GM19463 (cell line): ENCODE results near the gene ZC2HC1B.

Source experiments
- ATAC-seq: cut with Tn5 transposase; IDR thresholded peaks from one replicate; pipeline ENCODE4 v1.9.1; 2021; ENCODE audit warnings: mild to moderate bottlenecking, moderate library complexity; ENCODE audit not compliant: unreplicated experiment

ZC2HC1B gene

DNA sequence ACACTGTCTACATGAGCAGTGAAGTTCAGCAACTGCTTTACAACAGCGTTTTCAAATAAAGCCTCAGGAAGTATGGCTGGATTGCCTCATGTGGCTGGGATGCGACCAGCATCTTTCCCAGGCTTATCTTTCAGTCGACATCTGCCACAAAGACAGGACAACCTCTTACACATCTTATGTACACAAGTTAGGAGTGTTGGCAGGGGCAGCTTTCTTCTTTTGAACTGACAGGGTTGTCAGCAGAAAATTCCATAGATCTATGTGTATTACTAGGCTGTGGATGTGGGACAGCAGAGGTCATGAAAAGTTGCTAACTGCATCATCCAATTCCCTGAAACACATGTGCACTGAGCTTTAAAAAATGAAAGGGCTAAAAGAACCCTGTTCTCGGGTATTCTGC is 95.7 kb downstream of the ZC2HC1B start:
- ATAC-seq: no peak

DNA sequence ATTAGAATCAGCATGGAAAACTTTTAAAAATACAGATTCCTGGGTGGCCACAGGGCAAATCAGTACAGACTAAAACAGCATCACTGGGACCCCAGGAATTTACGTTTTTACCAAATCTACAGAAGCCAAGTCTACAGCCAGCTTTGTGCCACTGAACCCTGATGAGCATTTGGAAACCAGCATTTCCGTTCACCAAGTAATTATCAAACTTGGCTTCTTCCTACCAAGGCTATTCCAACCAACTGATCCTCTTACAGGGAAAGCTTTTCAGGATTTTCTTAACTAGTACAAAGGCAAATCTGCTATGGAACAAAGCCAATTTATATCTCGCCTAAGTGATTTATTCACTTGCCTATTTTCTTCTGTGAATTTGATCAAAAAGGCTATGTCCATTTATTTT is 96.8 kb downstream of the ZC2HC1B start:
- no peak for ATAC-seq

DNA sequence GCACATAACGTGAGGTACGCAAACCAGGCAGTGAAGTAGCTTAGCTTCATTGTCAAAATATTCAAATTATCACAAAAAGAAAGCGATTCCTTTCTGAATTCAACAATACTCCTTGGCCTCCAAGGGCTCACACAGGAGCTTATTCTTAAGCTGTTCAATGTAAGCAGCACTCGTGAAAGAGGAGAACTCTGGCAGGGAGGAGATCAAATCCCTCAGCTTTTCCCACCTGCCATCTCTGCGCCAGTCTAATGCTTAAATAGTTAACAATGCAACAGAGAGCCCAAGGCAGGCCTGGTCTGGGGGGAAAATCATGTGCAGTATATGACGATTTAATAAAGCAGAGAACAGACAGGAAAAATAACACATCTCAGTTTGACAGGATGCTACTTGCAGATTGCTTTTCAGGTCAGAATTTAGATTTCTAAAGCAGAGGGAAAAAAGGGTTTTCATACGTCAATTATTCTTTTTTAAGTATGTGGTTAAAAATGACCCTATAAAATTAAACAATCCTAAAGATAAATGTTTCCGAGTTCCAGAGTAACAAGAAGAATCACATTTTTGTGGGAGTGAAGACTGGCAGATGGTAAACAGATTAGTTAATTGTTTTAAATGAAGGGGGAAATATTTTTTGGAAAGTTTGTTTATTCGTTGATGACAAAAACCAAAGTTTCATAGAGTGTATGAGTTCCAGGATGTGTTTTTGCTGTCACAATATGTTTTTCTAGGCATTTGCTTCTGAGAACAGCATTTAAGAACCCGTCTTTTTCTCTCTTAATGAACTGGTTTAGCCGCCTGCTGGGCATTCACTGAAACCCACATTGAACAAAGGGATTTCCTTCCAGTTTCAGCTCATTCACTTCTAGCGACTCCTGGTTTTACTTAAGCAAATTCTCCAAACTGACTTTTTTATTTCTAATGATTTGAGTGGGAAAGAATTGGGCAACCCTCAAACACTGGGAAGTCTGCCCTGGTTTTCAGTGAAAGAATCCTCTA is 97.9 kb downstream of the ZC2HC1B start:
- ATAC-seq: no peak

DNA sequence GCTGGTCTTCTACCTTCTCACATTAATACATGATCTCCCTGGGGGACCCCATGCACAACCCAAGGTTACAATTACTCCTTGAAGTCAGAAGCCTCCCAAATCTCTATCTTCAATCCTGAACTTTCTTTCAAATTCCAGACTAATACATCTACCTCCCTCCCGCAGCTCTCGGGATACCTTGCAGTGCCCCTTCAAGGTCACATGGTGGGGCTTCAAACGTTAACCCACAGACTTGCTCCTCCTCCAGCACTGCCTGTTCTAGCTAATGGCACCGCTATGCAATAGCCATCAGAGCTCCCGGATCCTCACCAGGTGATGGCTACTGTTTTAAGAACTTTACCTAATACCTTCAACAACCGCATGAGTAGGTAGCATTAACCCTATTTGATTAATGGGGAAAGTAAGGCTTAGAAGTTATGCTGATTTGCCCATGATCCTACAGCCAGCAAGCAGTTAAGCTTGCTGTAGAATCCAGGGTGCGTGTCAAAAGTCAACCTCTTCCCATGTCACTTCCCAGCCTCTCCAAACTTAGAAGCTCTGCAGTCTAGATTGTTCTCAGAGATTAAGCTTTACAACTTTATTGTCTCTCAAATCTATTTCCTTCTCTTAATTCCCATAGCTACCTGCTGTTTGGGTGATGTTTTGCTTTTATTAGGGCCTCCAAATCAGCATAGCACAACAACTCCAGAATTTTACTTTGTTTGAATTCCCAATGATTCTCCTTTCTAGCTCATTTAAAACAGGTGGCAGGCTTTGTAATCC is 99.1 kb downstream of the ZC2HC1B start:
- ATAC-seq: no peak

DNA sequence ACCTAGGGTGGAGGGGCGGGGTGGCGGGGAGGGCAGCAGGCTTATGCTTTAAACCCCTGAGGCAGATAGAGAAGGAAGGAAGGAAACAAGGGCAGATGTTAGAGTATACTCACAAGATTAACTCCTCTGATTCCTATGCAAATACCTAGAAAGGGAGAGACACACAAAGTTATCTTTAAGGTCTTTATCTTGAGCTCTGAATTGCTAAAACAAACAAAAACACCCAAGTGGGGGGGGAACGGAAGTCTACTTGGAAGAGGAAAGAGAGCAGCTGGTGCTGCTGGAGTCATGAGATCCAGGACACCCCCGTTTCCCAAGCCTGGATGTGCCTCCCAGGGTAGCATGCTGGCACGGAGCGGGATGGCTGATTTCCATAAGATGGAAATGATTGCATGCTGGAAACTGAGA is 100.4 kb downstream of the ZC2HC1B start:
- ATAC-seq: no peak

DNA sequence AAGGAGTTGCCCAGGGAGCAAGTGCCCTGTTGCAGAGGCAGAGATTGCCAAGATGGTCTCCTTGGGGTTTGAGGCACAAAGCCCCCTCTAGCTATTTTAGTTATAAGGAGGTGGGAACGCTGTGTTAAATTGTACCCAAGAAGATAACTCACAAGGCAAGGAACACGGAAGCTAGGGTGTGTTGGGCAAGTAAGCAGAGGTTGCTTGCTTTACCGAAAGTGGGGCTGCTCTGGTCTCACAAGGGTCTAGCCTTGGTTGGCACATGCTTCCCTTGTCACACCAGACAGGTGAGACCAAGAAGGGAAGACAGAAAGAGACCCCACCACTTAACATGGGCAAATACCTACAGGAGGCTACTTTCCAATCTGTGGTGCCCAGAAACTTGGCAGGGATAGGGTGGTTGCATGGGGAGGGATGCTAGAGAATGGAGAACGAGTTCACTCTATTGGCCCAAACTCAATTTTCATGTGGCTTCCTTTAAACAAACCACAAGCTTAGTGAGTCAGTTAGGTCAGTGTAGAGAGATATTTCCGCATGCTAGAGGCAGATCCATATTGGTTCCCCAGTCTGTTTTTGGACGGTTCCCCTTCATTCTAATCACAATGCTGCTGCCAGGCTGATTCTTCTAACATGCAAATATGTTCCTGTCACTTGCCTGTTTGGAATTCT is 101.4 kb downstream of the ZC2HC1B start:
- no peak for ATAC-seq

DNA sequence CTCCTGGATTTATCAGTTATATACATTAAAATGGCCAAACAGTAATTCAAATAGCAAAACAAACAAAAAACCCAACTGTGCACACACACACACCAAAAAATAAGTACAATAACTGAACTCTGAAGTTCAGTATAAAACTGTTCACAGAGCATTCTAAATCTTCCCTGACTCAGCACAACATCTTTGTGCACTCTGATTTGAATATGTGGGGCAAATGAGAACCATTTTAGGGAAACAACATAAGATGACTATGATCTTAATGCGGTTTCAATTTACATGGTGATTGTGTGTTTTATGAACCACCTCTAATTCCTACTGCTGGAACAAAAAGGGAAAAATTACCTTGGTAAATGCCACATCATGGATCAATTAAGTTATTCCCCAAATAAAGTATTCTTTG is 102.0 kb downstream of the ZC2HC1B start:
- no peak for ATAC-seq

DNA sequence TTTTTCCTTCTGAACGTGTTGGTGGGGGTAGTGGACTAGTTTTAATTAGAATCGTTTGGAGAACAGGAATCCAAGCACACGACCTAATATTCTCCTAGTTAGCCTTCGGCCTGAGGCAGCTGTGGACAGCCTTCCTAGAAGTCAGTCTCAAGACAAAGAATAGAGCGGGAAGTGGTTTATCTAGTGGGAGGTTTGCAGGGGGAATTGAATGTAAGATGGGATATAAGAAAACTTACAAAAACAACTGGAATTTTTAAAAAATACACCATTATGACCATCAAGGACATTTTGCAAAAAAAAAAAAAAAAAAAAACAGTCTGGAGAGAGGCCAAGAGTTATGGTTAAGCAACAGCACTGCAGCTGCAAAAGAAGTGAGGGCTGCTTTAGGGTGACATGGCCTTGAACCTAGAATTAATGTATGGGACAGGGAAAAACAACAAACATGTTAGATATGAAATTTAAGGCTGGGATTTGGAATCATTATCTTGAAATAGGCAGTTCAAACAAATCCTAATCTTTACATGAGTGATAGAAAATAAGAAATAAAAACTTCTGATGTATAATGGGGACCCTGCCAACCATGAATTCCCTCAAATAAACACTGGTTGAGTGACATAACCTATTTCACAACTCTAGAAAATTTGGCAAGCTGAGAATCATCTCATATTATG is 103.6 kb downstream of the ZC2HC1B start:
- no peak for ATAC-seq

GRCh38 chr6:143969077-143969476 is 104.8 kb downstream of the ZC2HC1B start:
- no peak for ATAC-seq

DNA sequence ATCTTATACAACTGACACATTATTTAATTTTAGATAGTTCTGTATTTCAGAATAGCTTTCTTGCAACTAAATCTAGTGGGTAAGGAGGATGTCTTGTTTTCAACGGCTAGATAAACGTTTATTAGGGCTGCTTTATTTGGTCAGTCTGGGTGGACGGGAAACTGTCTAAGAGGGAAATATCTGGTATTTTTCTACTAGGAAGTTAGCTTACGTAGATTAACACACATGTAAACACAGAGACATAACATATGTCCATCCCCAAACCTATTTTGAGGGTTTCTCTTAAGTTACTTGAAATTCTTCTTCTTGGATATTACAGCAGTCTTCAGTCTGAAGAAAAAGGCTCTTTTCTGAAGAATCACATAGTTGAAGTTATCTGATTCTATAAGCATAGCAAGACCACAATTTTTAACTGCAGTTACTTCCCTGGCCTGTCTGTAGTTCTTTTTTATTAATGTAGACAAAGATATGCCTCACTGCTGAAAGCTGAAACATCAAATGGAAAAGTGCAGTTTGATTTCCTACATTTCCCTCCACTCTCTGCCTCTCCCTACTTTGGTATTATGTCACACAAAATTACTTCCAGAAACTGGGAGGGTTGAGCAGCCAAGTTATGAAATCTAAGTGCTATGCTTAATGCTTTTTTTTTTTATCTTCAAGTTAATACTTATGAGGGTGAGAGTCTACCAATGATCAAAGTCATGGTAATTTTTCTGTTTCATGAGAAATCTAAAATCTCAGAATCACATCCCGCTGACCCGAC is 106.4 kb downstream of the ZC2HC1B start:
- ATAC-seq: no peak

DNA sequence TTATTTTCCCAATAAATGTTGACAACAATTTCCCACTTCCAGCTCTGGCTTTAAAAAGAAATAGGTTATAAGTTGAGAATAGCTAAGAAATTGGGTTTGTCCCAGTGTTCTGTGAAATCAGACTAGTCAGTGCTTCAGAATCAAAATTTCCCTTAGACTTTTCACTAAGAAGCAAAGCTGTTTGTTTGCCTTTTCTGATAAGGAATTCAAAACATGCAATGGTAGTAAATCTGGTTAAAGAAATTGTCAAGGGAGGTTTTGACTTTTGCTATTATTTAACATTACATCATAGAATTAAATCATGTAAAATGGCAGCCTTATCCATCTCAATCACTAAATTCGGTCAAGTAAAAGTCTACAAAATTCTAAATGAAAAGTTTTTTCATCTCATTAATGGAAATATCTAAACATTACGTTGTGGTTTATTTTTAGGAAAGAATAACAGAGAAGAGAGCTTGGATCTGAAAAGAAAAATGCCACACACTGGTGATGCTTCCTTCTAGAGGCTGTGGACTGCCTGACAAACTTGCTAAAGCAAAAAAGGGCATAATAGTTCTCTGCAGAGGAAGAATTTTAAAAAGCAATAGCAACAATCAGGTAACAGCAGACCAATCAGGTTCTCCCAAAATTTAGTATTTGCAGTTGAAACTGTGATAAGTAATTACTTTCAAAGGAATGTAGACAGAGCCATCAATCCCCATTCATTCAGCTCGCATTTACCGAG is 107.4 kb downstream of the ZC2HC1B start:
- ATAC-seq: no peak

DNA sequence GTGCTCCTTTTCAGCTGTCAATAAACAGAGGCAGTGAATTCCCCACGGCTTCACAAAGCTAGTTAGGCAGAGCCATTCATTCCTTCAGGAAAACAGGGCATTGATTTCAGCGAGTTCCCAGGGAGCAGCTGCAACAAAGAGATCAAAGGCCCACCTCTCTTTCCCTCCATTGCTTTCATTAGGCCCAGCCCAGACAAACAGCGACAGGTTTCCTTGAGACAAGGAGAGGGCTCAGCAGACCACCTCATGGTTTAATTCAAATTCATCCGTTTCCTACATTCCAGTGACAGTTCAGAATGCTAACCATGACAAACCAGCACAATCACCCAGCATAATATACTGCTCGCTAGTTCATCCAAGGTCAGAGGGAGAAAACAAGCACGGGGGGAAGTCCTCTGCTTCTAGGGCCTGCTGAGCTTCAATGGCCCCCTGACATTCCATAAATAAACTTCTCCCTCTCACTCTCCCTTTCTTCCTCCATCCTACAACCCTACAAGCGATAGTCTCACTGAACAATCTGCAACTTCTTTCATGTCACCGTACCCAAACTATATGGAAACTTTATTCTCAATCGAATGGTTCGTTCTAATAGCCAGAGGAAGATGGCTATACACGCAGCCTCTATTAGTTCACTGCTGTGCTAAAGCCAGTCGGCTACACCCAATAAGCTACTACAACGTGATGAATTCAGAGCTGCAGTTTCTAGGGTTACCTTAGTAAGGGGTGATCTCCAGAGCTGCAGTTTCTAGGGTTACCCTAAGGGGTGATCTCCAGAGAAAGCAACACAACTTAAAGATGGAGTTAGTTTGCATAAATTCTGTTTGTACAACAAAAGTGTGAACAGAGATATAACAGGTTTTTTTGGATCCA is 109.1 kb downstream of the ZC2HC1B start:
- no peak for ATAC-seq

- ATAC-seq: no peak
Measured at GRCh38 chr6:143974089-143974488, 109.8 kb downstream of the ZC2HC1B start.

DNA sequence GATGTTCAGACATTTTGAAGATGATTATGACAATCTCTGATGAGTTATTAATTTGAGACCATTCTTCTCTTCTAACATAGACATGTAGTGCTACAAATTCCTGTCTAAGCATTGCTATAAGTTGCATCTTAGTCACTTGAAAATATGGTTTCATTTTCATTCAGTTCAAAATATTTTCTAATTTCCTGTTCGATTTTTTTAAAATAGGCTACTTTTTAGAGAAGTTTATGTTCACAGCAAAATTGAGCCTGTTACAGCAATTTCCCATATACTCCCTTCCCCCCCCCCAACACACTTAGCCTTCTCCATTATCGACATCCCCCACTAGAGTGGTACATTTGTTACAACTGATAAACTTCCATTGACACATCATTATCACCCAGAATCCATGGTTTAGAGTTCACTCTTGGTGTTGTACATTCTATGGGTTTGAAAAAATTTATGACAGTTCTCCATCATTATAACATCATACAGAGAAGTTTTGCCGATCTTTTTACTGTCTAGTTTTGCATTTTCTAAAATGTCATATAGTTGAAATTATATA is 112.6 kb downstream of the ZC2HC1B start:
- no peak for ATAC-seq

DNA sequence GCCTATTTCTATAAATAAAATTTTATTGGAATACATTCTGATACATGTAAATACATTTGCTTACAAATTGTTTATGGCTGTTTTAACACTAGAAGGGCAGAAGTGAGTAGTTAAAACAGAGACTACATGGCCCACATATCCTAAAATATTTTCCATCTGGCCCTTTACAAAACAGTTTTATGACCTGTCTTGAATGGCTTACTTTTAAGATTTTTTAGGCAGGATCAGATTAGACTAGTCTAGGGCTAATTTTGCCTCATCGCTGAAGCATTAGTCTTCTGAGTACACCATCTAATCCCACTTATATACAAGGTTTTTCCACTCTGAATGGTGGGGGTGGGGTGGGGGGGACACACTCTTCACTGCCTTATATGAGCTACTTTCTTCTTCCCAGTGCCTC is 116.6 kb downstream of the ZC2HC1B start:
- no peak for ATAC-seq

- ATAC-seq: no peak
Measured at GRCh38 chr6:143982968-143983367, 118.7 kb downstream of the ZC2HC1B start.

DNA sequence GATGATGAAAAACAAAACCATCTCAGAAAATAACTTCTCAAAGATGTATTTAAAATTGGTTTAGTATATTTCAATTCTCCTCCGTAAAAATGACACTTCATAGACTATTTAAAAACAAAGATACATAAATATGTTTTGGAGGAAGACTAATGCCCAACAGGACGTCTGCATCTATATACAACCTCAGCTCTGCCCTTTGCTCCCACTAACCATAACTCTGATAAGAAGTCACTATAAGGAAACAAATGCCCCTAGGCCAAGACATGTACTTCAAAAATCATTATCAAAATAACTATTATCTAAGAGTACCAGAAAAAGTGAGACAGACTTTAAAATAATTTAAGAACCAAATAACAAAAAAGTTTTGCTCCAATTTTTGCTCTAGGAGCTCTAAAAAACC is 120.4 kb downstream of the ZC2HC1B start:
- no peak for ATAC-seq

DNA sequence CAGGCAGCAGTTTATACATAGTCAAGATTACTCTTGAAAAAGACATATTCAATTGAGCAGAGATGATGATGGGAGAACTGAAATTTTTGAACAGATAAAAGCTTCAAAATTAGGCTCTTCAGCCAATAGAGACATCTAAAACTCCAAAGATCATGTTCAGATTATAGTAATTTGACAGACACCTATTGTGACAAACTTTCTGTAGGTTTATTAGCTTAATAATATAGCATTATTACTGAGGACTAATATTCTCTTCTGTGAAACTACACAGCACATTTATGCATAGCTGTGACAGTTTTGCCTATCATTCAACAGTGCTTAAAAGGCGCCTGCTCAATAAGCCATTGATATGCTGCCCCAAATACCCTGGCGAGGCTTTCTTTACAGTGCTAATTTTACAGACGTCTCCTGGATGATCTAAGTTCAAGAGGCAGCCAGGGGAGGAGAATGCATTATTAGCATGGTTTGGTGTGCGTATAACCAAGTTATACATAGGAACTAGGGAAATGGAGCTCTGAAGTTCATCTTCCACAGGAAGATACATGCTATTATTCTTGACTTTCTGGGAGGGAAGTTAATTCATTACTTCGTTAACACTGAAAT is 122.3 kb downstream of the ZC2HC1B start:
- ATAC-seq: no peak
